Gastroesophageal sphincter (tissue), 4 donors: Measurements from ENCODE around the gene ACAP3. TPM values are rescaled to one million over a fixed set of nuclear protein-coding genes. Genes with fewer than 3 reads are reported as not detected.

Source experiments
- ATAC-seq: fragments of 150-250 bp; one replicate; pipeline ENCODE4 v1.9.1; 2016; ENCODE audit warnings: mild to moderate bottlenecking, moderate library complexity
- H3K27ac ChIP-seq, 4 donors: fragments of 200-600 bp; sonication (generic) in 3 of 4; 1 replicate in 3 of 4; 2 replicates in 1 of 4; pipeline ENCODE4 v1.5.1; 2016 to 2019
- H3K27me3 ChIP-seq: fragments of 200-600 bp; sonication (generic); one replicate; pipeline ENCODE4 v1.5.1; 2019
- H3K36me3 ChIP-seq, 2 donors: fragments of 200-600 bp; sonication (generic); one replicate each; pipeline ENCODE4 v1.5.1; 2019; ENCODE audit warnings: control low read depth in 1 of 2
- H3K4me1 ChIP-seq, 3 donors: fragments of 200-600 bp; sonication (generic); 1 replicate in 2 of 3; 2 replicates in 1 of 3; pipeline ENCODE4 v1.5.1; 2016 to 2019; ENCODE audit warnings: control low read depth in 2 of 3
- H3K4me3 ChIP-seq, 2 donors: fragments of 200-600 bp; sonication (generic); one replicate each; pipeline ENCODE4 v1.5.1; 2019; ENCODE audit warnings: mild to moderate bottlenecking in 1 of 2, moderate library complexity in 1 of 2
- H3K9me3 ChIP-seq, 3 donors: fragments of 200-600 bp; sonication (generic); one replicate each; pipeline ENCODE4 v1.5.1; 2017 to 2019; ENCODE audit warnings: control low read depth in 2 of 3
- EP300 ChIP-seq: sonication (generic); formaldehyde crosslinking; IDR thresholded peaks from one replicate; pipeline ENCODE4 v1.6.1; 2017; ENCODE audit warnings: antibody characterized with exemption, mild to moderate bottlenecking
- POLR2A ChIP-seq, 2 donors: fragments of 450-650 bp; IDR thresholded peaks; one replicate each; pipeline ENCODE4 v1.6.1; 2017; ENCODE audit warnings: antibody characterized with exemption in 2 of 2, mild to moderate bottlenecking in 2 of 2, moderate library complexity in 1 of 2
- POLR2AphosphoS5 ChIP-seq: sonication (generic); formaldehyde crosslinking; IDR thresholded peaks from one replicate; pipeline ENCODE4 v1.6.1; 2017; ENCODE audit warnings: antibody characterized with exemption
- WGBS, 2 donors: methylation state at CpG; one replicate each; pipeline ENCODE4 v1.1.5; 2018; ENCODE audit warnings: low coverage in 1 of 2; 5-methylcytosine and 5-hydroxymethylcytosine counted together
- total RNA-seq, 4 donors: library from RNA; depleted of rRNA; stranded (reverse); fragments of >200 nt; gene quantifications; one replicate each; pipeline ENCODE4 v1.1.0, GENCODE V29; 2016
- TF ChIP-seq, protein P1 (sequence below), 4 experiments: fragments of 200-600 bp in 2 of 4; fragments of 450-650 bp in 2 of 4; sonication (generic) in 1 of 4; IDR thresholded peaks; one replicate each; pipeline ENCODE4 v1.5.1; 2017 to 2019; ENCODE audit warnings: antibody characterized with exemption in 4 of 4, mild to moderate bottlenecking in 2 of 4, moderate library complexity in 2 of 4

The ACAP3 gene
- total RNA-seq, 4 donors from 2014 or later, result 35.6 to 74.7 (median 50.2) TPM

DNA sequence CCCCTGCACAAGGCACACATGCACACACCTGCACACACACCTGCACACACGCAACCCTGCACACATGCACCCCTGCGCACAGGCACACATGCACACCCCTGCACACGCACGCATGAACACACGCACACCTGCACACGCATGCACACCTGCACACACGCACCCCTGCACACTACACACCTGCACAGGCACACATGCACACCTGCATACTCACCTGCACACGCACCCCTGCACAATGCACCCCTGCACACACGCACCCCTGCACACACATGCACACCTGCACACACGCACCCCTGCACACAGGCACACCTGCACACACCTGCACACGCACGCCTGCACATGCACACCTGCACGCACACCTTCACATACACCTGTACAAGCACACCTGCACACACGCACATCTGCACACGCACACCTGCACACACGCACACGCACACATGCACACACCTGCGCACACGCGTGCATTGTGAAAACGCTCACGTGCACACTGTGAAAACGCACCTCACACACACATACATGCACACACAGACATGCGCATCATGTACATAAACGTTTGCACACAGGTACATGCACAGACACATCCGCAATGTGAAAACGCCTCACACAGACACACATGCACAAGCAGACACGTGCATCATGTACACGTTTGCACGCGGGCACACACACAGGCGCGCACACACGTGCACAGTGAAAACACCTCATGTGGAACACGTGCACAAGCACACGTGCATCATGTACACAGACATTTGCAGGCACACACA, 33.2 kb upstream of the ACAP3 start:
- H3K27ac ChIP-seq, result no peak overlapping the region
- 83 to 85% methylated on average over 24 to 30 of the region's 36 CpGs for WGBS, 2 donors
- no peak for ATAC-seq
- no peaks in the 10 kb centered on the region for H3K9me3 ChIP-seq
- peaks cover 0 to 66% of the 10 kb centered on the region in 2 donors for H3K36me3 ChIP-seq
- no peak overlapping the region for H3K4me3 ChIP-seq
- H3K4me1 ChIP-seq, result peaks cover 0 to 27% (median 11%) of the 10 kb centered on the region in 3 donors
- TF ChIP-seq POLR2A (IDR thresholded peaks at IDR 0.05) (no peak), POLR2AphosphoS5 (no peak), EP300 (no peak)
- TF ChIP-seq, protein P1, sequence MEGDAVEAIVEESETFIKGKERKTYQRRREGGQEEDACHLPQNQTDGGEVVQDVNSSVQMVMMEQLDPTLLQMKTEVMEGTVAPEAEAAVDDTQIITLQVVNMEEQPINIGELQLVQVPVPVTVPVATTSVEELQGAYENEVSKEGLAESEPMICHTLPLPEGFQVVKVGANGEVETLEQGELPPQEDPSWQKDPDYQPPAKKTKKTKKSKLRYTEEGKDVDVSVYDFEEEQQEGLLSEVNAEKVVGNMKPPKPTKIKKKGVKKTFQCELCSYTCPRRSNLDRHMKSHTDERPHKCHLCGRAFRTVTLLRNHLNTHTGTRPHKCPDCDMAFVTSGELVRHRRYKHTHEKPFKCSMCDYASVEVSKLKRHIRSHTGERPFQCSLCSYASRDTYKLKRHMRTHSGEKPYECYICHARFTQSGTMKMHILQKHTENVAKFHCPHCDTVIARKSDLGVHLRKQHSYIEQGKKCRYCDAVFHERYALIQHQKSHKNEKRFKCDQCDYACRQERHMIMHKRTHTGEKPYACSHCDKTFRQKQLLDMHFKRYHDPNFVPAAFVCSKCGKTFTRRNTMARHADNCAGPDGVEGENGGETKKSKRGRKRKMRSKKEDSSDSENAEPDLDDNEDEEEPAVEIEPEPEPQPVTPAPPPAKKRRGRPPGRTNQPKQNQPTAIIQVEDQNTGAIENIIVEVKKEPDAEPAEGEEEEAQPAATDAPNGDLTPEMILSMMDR (IDR thresholded peaks at IDR 0.05), result no peak
- no peaks in the 10 kb centered on the region for H3K27me3 ChIP-seq

DNA sequence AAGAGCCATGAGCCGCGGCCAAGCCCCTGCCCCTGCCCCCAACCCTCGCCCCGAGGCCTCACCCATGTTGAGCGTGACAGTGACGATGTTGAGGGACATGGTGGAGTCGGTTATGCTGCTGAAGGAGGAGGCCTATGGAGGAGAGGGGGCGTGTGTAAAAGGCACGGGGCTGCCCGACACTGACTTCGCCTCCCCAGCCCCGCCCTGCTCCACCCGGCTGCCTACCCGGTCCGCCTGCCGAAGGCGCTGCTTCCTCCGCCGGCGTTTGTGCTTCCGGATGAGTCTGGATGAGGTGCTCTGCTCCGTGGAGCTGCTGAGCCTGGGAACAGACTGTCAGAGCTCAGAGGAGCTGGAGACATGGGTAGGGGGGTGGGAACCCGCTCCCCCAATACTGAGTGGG, 32.5 kb upstream of the ACAP3 start:
- H3K36me3 ChIP-seq, result peaks cover 0 to 73% of the 10 kb centered on the region in 2 donors
- no peaks in the 10 kb centered on the region for H3K9me3 ChIP-seq
- H3K4me1 ChIP-seq, result peaks cover 0 to 19% (median 3%) of the 10 kb centered on the region in 3 donors
- H3K4me3 ChIP-seq, result no peak overlapping the region
- no peaks in the 10 kb centered on the region for H3K27me3 ChIP-seq
- TF ChIP-seq, protein P1 (IDR thresholded peaks at IDR 0.05), result no peak
- TF ChIP-seq POLR2A (IDR thresholded peaks at IDR 0.05), result no peak
- TF ChIP-seq EP300, result no peak
- no peak for TF ChIP-seq POLR2AphosphoS5
- no peak overlapping the region for H3K27ac ChIP-seq
- no peak for ATAC-seq
- 93% methylated on average over 6 of the region's 23 CpGs; no CpG with 5 or more reads in 1 of the 2 donors for WGBS, 2 donors

DNA sequence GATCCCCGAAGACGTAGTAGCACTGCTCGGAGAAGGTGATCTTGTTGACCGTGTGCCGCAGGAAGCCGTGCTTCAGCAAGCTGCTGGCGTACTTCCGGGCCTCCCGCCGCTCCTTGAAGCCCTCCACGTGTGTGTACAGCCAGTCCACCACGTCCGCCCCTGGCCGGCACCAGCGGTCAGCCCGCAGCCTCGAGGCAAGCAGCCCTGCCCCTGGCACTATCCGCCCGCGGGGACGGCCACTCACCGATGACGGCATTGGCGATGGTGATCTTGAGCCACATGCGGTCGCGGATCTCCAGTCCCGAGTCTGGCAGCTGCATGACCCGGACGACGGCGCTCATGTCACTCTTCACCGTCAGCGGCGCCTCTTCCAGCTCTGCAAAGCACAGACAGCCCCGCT, 30.5 kb upstream of the ACAP3 start:
- Histone ChIP-seq H3K4me1 (no peaks in the 10 kb centered on the region), H3K27ac (no peak overlapping the region), H3K36me3 (peaks cover 0 to 73% of the 10 kb centered on the region in 2 donors), H3K27me3 (no peaks in the 10 kb centered on the region), H3K9me3 (no peaks in the 10 kb centered on the region), H3K4me3 (no peak overlapping the region)
- ATAC-seq, result no peak
- TF ChIP-seq POLR2A (IDR thresholded peaks at IDR 0.05), result no peak
- no peak for TF ChIP-seq POLR2AphosphoS5
- TF ChIP-seq, protein P1 (IDR thresholded peaks at IDR 0.05), result no peak
- no peak for TF ChIP-seq EP300
- WGBS, 2 donors, result 88% methylated on average over 8 of the region's 36 CpGs; no CpG with 5 or more reads in 1 of the 2 donors

DNA sequence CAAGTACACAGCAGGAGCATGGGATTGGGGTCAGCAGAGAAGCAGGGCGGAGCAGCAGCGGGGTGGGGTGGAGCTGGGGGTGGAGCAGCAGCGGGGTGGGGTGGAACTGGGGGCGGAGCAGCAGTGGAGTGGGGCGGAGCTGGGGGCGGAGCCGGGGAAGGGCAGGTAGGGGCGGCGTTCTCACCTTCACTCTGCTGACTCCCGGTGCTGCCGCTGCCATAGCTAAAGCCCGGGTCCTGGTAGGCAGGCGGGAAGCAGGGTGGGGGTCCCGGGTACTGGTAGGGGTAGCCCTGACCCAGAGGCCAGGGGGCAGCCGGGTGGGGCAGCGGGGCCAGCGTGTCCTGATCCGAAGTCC, 30.0 kb upstream of the ACAP3 start:
- H3K9me3 ChIP-seq, result no peaks in the 10 kb centered on the region
- no peaks in the 10 kb centered on the region for H3K4me1 ChIP-seq
- TF ChIP-seq POLR2A (IDR thresholded peaks at IDR 0.05) (no peak), POLR2AphosphoS5 (no peak), EP300 (no peak)
- TF ChIP-seq, protein P1 (IDR thresholded peaks at IDR 0.05), result no peak
- WGBS, 2 donors, result 84% methylated on average over 8 of the region's 18 CpGs; no CpG with 5 or more reads in 1 of the 2 donors
- H3K27ac ChIP-seq, result no peak overlapping the region
- no peak for ATAC-seq
- H3K36me3 ChIP-seq, result peaks cover 0 to 73% of the 10 kb centered on the region in 2 donors
- no peak overlapping the region for H3K4me3 ChIP-seq
- no peaks in the 10 kb centered on the region for H3K27me3 ChIP-seq
